NOMO-1 treated with dmso at 0.1 percent for 144 hours (cell line): Measurements from ENCODE around the gene APOF.
"Not testable (repeated sequence)": the region's sequence is repeated elsewhere in the genome, so short reads cannot be mapped to it uniquely, and the experiment has no call there.

ENCODE experiments used
- DNase-seq: peaks from one replicate; lab custom pipeline; 2025; ENCODE audit not compliant: unreplicated experiment; lab: John Stamatoyannopoulos, UW

APOF gene

GRCh38 chr12:56374726-56375597 lies 12.3 kb upstream of the APOF start:
- DNase-seq: no peak

GRCh38 chr12:56373515-56373914 lies 10.9 kb upstream of the APOF start:
- DNase-seq: no peak

GRCh38 chr12:56366948-56367347 lies 4.3 kb upstream of the APOF start:
- no peak for DNase-seq

GRCh38 chr12:56361487-56362129 lies 1.0 kb downstream of the APOF start:
- DNase-seq: no peak

- peak; percentile 100 for DNase-seq
Measured at GRCh38 chr12:56359851-56360767, 2.5 kb downstream of the APOF start, which contains the start of gene STAT2. STAT2 (minus strand) TSS chr12:56360107; CDS start chr12:56356571, 3,536 bp downstream.

- DNase-seq: peak; percentile 24
Measured at GRCh38 chr12:56358836-56359532, 3.7 kb downstream of the APOF start.

GRCh38 chr12:56351325-56351724 lies 11.3 kb downstream of the APOF start:
- no peak for DNase-seq

GRCh38 chr12:56350662-56351061 lies 12.0 kb downstream of the APOF start:
- no peak for DNase-seq

GRCh38 chr12:56348776-56349175 lies 13.9 kb downstream of the APOF start:
- no peak for DNase-seq

- not testable (repeated sequence) for DNase-seq
Measured at GRCh38 chr12:56347255-56347654, 15.4 kb downstream of the APOF start.

- DNase-seq: no peak
Measured at GRCh38 chr12:56346675-56347074, 16.0 kb downstream of the APOF start.

- not testable (repeated sequence) for DNase-seq
Measured at GRCh38 chr12:56342290-56342689, 20.4 kb downstream of the APOF start.

GRCh38 chr12:56341616-56342015 lies 21.0 kb downstream of the APOF start:
- no peak for DNase-seq

GRCh38 chr12:56339158-56339422 lies 23.6 kb downstream of the APOF start:
- no peak for DNase-seq

- DNase-seq: no peak
Measured at GRCh38 chr12:56338308-56339157, 24.1 kb downstream of the APOF start, which contains the start of gene IL23A. IL23A (plus strand) TSS chr12:56338884; CDS start chr12:56339045, 161 bp downstream.

GRCh38 chr12:56337753-56338251 lies 24.9 kb downstream of the APOF start:
- DNase-seq: no peak

GRCh38 chr12:56336361-56337167 lies 26.1 kb downstream of the APOF start:
- peak; percentile 93 for DNase-seq

GRCh38 chr12:56335527-56335926 lies 27.1 kb downstream of the APOF start:
- not testable (repeated sequence) for DNase-seq

GRCh38 chr12:56334490-56334793 lies 28.2 kb downstream of the APOF start:
- no peak for DNase-seq
